OCI-LY7 (cell line): ENCODE data around the gene ZMYND15. TPM values are rescaled to one million over a fixed set of nuclear protein-coding genes. Genes with fewer than 3 reads are reported as not detected.

Experiments
- BruUV-seq: library from RNA; stranded (reverse); fragments of 400-500 nt; replicated peaks from 2 replicates; lab custom pipeline; 2021; lab: Mats Ljungman, UMichigan
- CTCF ChIA-PET: fragments of 300-600 bp; sonication (Branson Sonifier 250); formaldehyde crosslinking; loops from one replicate; lab custom pipeline; 2022; ENCODE audit warnings: antibody characterized with exemption; ENCODE audit not compliant: unreplicated experiment; lab: Charles Lee
- POLR2A ChIA-PET: fragments of 300-600 bp; sonication (Branson Sonifier 250); formaldehyde crosslinking; loops from one replicate; lab custom pipeline; 2022; ENCODE audit warnings: antibody characterized with exemption; lab: Charles Lee
- DNase-seq: peaks from one replicate; pipeline ENCODE4 v3.0.0-alpha.2; 2015; ENCODE audit warnings: low spot score
- H2AFZ ChIP-seq: fragments of 200-600 bp; sonication (generic), shearing (Covaris generic); 2 replicates; pipeline ENCODE4 v1.6.1; 2014; ENCODE audit warnings: mild to moderate bottlenecking, antibody characterized with exemption, low read length, moderate library complexity
- H3K27ac ChIP-seq: fragments of 200-600 bp; sonication (generic); 2 replicates; pipeline ENCODE4 v1.5.1; 2014; ENCODE audit warnings: mixed run types, low read depth, mild to moderate bottlenecking, moderate library complexity, low read length, inconsistent platforms; ENCODE audit not compliant: poor library complexity, severe bottlenecking
- H3K36me3 ChIP-seq: fragments of 200-600 bp; sonication (generic); 2 replicates; pipeline ENCODE4 v1.6.1; 2014; ENCODE audit warnings: mild to moderate bottlenecking, antibody characterized with exemption, low read length, moderate library complexity, mixed read lengths; ENCODE audit not compliant: insufficient read depth
- H3K4me1 ChIP-seq: fragments of 200-600 bp; sonication (generic); 2 replicates; pipeline ENCODE4 v1.5.1; 2014; ENCODE audit warnings: mild to moderate bottlenecking, low read length; ENCODE audit not compliant: insufficient read depth, poor library complexity, severe bottlenecking
- H3K4me2 ChIP-seq: fragments of 200-600 bp; sonication (generic); 2 replicates; pipeline ENCODE4 v1.6.1; 2014; ENCODE audit warnings: mild to moderate bottlenecking, low read length
- H3K4me3 ChIP-seq: fragments of 200-600 bp; sonication (generic); 2 replicates; pipeline ENCODE4 v1.5.1; 2014; ENCODE audit warnings: mild to moderate bottlenecking, low read depth, low read length; ENCODE audit not compliant: poor library complexity, severe bottlenecking
- H3K79me2 ChIP-seq: fragments of 200-600 bp; sonication (generic); 2 replicates; pipeline ENCODE4 v1.6.1; 2016; ENCODE audit warnings: low read depth, mild to moderate bottlenecking, low read length, moderate library complexity, mixed read lengths; ENCODE audit not compliant: insufficient read depth
- H3K9me2 ChIP-seq: fragments of 200-600 bp; sonication (generic); 2 replicates; pipeline ENCODE4 v1.6.1; 2016; ENCODE audit warnings: mild to moderate bottlenecking, low read length, mixed read lengths; ENCODE audit not compliant: insufficient read depth
- H3K9me3 ChIP-seq: fragments of 200-600 bp; sonication (generic); 2 replicates; pipeline ENCODE4 v1.6.1; 2014; ENCODE audit warnings: mild to moderate bottlenecking, mixed run types, low read length, mixed read lengths
- H4K20me1 ChIP-seq: fragments of 200-600 bp; sonication (generic); 2 replicates; pipeline ENCODE4 v1.6.1; 2014; ENCODE audit warnings: mild to moderate bottlenecking, antibody characterized with exemption, low read length, moderate library complexity, mixed read lengths; ENCODE audit not compliant: insufficient read depth
- CTCF ChIP-seq: fragments of 200-600 bp; sonication (generic); conservative IDR thresholded peaks from 2 replicates; pipeline ENCODE4 v1.5.1; 2014; ENCODE audit warnings: mild to moderate bottlenecking, antibody characterized with exemption, low read length, moderate library complexity, mixed read lengths
- EZH2phosphoT487 ChIP-seq: fragments of 200-600 bp; sonication (generic); IDR thresholded peaks from 2 replicates; pipeline ENCODE4 v1.6.1; 2018; ENCODE audit warnings: low read depth, borderline replicate concordance, mild to moderate bottlenecking, mixed run types, antibody characterized with exemption, low read length, moderate library complexity, mixed read lengths
- intact Hi-C: fragments of 100-400 bp; cut with micrococcal nuclease; formaldehyde crosslinking; loops from one replicate; pipeline ENCODE4 v1.10.0; 2022; ENCODE audit not compliant: unreplicated experiment
- total RNA-seq, 2 experiments: library from RNA; depleted of rRNA in 1 of 2; stranded (reverse); fragments of >200 nt in 1 of 2; shearing (Covaris generic) in 1 of 2; gene quantifications; 2 replicates each; pipeline ENCODE4 v1.2.3, GENCODE V29; 2014 to 2022

Gene ZMYND15
- total RNA-seq, 2 experiments from 2014 or later: not detected

- DNase-seq: no peak
- Histone ChIP-seq H3K4me3 (no peak overlapping the region), H3K9me2 (no peaks in the 10 kb centered on the region), H3K27ac (no peak overlapping the region), H4K20me1 (no peaks in the 10 kb centered on the region), H3K4me2 (no peak overlapping the region), H3K4me1 (peaks cover 6% of the 10 kb centered on the region), H3K36me3 (no peaks in the 10 kb centered on the region), H3K79me2 (no peaks in the 10 kb centered on the region), H2AFZ (no peak overlapping the region), H3K9me3 (no peaks in the 10 kb centered on the region)
- BruUV-seq: no TSS peak
- POLR2A ChIA-PET: no interaction called here
- CTCF ChIA-PET: no interaction called here
- TF ChIP-seq CTCF (no peak), EZH2phosphoT487 (no peak)
- intact Hi-C loops: no loop called here
These were observed 2.5 kb downstream of the ZMYND15 start for GRCh38 chr17:4742133-4742532.

GRCh38 chr17:4742629-4743028 lies 3.0 kb downstream of the ZMYND15 start:
- H3K4me3 ChIP-seq: no peak overlapping the region
- no peaks in the 10 kb centered on the region for H4K20me1 ChIP-seq
- H3K4me2 ChIP-seq: no peak overlapping the region
- no peak overlapping the region for H2AFZ ChIP-seq
- DNase-seq: no peak
- peaks cover 6% of the 10 kb centered on the region for H3K4me1 ChIP-seq
- H3K9me2 ChIP-seq: no peaks in the 10 kb centered on the region
- H3K27ac ChIP-seq: no peak overlapping the region
- intact Hi-C loops: no loop called here
- ChIA-PET POLR2A (no interaction called here), CTCF (no interaction called here)
- H3K9me3 ChIP-seq: no peaks in the 10 kb centered on the region
- BruUV-seq: no TSS peak
- no peaks in the 10 kb centered on the region for H3K36me3 ChIP-seq
- TF ChIP-seq CTCF: no peak
- no peak for TF ChIP-seq EZH2phosphoT487
- H3K79me2 ChIP-seq: no peaks in the 10 kb centered on the region

GRCh38 chr17:4743216-4743615 lies 3.6 kb downstream of the ZMYND15 start:
- intact Hi-C loops: no loop called here
- H3K9me2 ChIP-seq: no peaks in the 10 kb centered on the region
- H3K27ac ChIP-seq: no peak overlapping the region
- H3K4me3 ChIP-seq: no peak overlapping the region
- H3K4me2 ChIP-seq: no peak overlapping the region
- no peaks in the 10 kb centered on the region for H3K9me3 ChIP-seq
- H4K20me1 ChIP-seq: no peaks in the 10 kb centered on the region
- no TSS peak for BruUV-seq
- TF ChIP-seq CTCF: no peak
- no peak for TF ChIP-seq EZH2phosphoT487
- no peak overlapping the region for H2AFZ ChIP-seq
- H3K36me3 ChIP-seq: no peaks in the 10 kb centered on the region
- POLR2A ChIA-PET: no interaction called here
- no peaks in the 10 kb centered on the region for H3K79me2 ChIP-seq
- peaks cover 12% of the 10 kb centered on the region for H3K4me1 ChIP-seq
- no peak for DNase-seq
- CTCF ChIA-PET: no interaction called here
